IMR-90 (cell line): ENCODE results near the gene SBSN. TPM values are rescaled to one million over a fixed set of nuclear protein-coding genes. Genes with fewer than 3 reads are reported as not detected.

Experiments used
- ATAC-seq: fragments of 200-7000 bp; cut with Tn5 transposase; 2 replicates; pipeline ENCODE4 v1.9.1; 2020; ENCODE audit warnings: low read depth, mild to moderate bottlenecking, moderate library complexity
- BruUV-seq: library from RNA; stranded (reverse); fragments of 400-500 nt; replicated peaks from 2 replicates; lab custom pipeline; 2021; lab: Mats Ljungman, UMichigan
- CTCF ChIA-PET: fragments of 300-600 bp; formaldehyde crosslinking; extraction: SDS; loops from one replicate; lab custom pipeline; 2021; ENCODE audit warnings: antibody characterized with exemption; lab: Yijun Ruan, JAX
- POLR2A ChIA-PET: fragments of 300-600 bp; sonication (Branson Sonifier 250); formaldehyde crosslinking; loops from one replicate; lab custom pipeline; 2022; ENCODE audit warnings: antibody characterized with exemption; ENCODE audit not compliant: unreplicated experiment; lab: Charles Lee
- DNase-seq: peaks from one replicate; pipeline ENCODE4 v3.0.0; 2013
- H2AFZ ChIP-seq: replicated peaks from 2 replicates; pipeline ENCODE3; 2013; ENCODE audit warnings: low read length, mild to moderate bottlenecking; ENCODE audit not compliant: poor library complexity
- H2AK5ac ChIP-seq: 2 replicates; pipeline ENCODE4 v1.6.1; 2013; ENCODE audit warnings: low read depth, low read length, inconsistent platforms
- H2AK9ac ChIP-seq: replicated peaks from 2 replicates; pipeline ENCODE3; 2013; ENCODE audit warnings: mild to moderate bottlenecking, low read depth, low read length, moderate library complexity; ENCODE audit not compliant: poor library complexity
- H2BK120ac ChIP-seq: 2 replicates; pipeline ENCODE4 v1.6.1; 2013; ENCODE audit warnings: low read depth, low read length, inconsistent platforms
- H2BK15ac ChIP-seq: 3 replicates; pipeline ENCODE4 v1.6.1; 2013; ENCODE audit warnings: low read depth, low read length, inconsistent platforms
- H2BK20ac ChIP-seq: 2 replicates; pipeline ENCODE4 v1.6.1; 2013; ENCODE audit warnings: low read depth, mild to moderate bottlenecking, inconsistent platforms, low read length, moderate library complexity
- H2BK5ac ChIP-seq: 2 replicates; pipeline ENCODE4 v1.6.1; 2013; ENCODE audit warnings: mild to moderate bottlenecking, low read depth, low read length, inconsistent platforms; ENCODE audit not compliant: poor library complexity, severe bottlenecking
- H3K14ac ChIP-seq: replicated peaks from 2 replicates; pipeline ENCODE4 v1.6.1; 2013; ENCODE audit warnings: low read depth, low read length, inconsistent platforms
- H3K18ac ChIP-seq: 2 replicates; pipeline ENCODE4 v1.6.1; 2013; ENCODE audit warnings: low read depth, low read length, control low read depth
- H3K23ac ChIP-seq: 2 replicates; pipeline ENCODE4 v1.6.1; 2013; ENCODE audit warnings: low read depth, low read length, inconsistent platforms
- H3K27ac ChIP-seq: 2 replicates; pipeline ENCODE4 v1.5.1; 2013; ENCODE audit warnings: mild to moderate bottlenecking, control low read depth, low read length; ENCODE audit not compliant: insufficient read depth
- H3K27me3 ChIP-seq: 2 replicates; pipeline ENCODE4 v1.6.1; 2013; ENCODE audit warnings: low read length; ENCODE audit not compliant: control insufficient read depth, insufficient read depth
- H3K36me3 ChIP-seq: 2 replicates; pipeline ENCODE4 v1.6.1; 2013; ENCODE audit warnings: low read length, mixed read lengths; ENCODE audit not compliant: control insufficient read depth, insufficient read depth
- H3K4ac ChIP-seq: 2 replicates; pipeline ENCODE4 v1.6.1; 2013; ENCODE audit warnings: low read depth, low read length, inconsistent platforms
- H3K4me1 ChIP-seq: 2 replicates; pipeline ENCODE4 v1.6.1; 2013; ENCODE audit warnings: low read length, mixed read lengths; ENCODE audit not compliant: control insufficient read depth, insufficient read depth
- H3K4me2 ChIP-seq: 2 replicates; pipeline ENCODE4 v1.6.1; 2013; ENCODE audit warnings: low read depth, mild to moderate bottlenecking, control low read depth, low read length, moderate library complexity
- H3K4me3 ChIP-seq: 2 replicates; pipeline ENCODE4 v1.5.1; 2013; ENCODE audit warnings: low read depth, mild to moderate bottlenecking, control low read depth, low read length, moderate library complexity; ENCODE audit not compliant: insufficient read depth
- H3K56ac ChIP-seq: 2 replicates; pipeline ENCODE4 v1.6.1; 2013; ENCODE audit warnings: low read length, inconsistent platforms; ENCODE audit not compliant: insufficient read depth; ENCODE audit errors: extremely low read depth
- H3K79me1 ChIP-seq, 2 experiments: 2 replicates each; pipeline ENCODE4 v1.6.1; 2013; ENCODE audit warnings: low read length in 2 of 2, inconsistent platforms in 1 of 2, low read depth in 1 of 2
- H3K9ac ChIP-seq: 2 replicates; pipeline ENCODE4 v1.6.1; 2013; ENCODE audit warnings: low read depth, low read length, control low read depth
- H3K9me1 ChIP-seq: 2 replicates; pipeline ENCODE4 v1.6.1; 2013; ENCODE audit warnings: low read length, inconsistent platforms; ENCODE audit not compliant: insufficient read depth
- H3K9me3 ChIP-seq: 2 replicates; pipeline ENCODE4 v1.6.1; 2013; ENCODE audit warnings: low read length; ENCODE audit not compliant: control insufficient read depth, insufficient read depth
- H4K20me1 ChIP-seq: 2 replicates; pipeline ENCODE4 v1.6.1; 2013; ENCODE audit warnings: low read length, inconsistent platforms; ENCODE audit not compliant: insufficient read depth
- H4K5ac ChIP-seq: 2 replicates; pipeline ENCODE4 v1.6.1; 2013; ENCODE audit warnings: mild to moderate bottlenecking, low read depth, low read length, control low read depth
- H4K8ac ChIP-seq, 2 experiments: 2 replicates each; pipeline ENCODE4 v1.6.1; 2013; ENCODE audit warnings: low read depth in 2 of 2, low read length in 2 of 2, control low read depth in 1 of 2, inconsistent platforms in 1 of 2
- H4K91ac ChIP-seq: 2 replicates; pipeline ENCODE4 v1.6.1; 2013; ENCODE audit warnings: low read depth, low read length, inconsistent platforms; ENCODE audit not compliant: insufficient read depth
- BHLHE40 ChIP-seq: fragments of 150-350 bp; IDR thresholded peaks from 2 replicates; pipeline ENCODE4 v1.6.1; 2016; ENCODE audit warnings: mild to moderate bottlenecking, low read depth, low read length
- CEBPB ChIP-seq: IDR thresholded peaks from 2 replicates; pipeline ENCODE4 v1.6.1; 2012; ENCODE audit warnings: low read depth, low read length, improper control_type of control experiment
- CHD1 ChIP-seq: IDR thresholded peaks from 2 replicates; pipeline ENCODE4 v1.6.1; 2012; ENCODE audit warnings: low read depth, low read length, improper control_type of control experiment
- ELK1 ChIP-seq: fragments of 150-350 bp; IDR thresholded peaks from 2 replicates; pipeline ENCODE4 v1.6.1; 2016; ENCODE audit warnings: low read depth, mild to moderate bottlenecking, low read length, moderate library complexity, borderline replicate concordance
- FOS ChIP-seq: fragments of 150-350 bp; IDR thresholded peaks from 2 replicates; pipeline ENCODE4 v1.6.1; 2016; ENCODE audit warnings: low read depth, low read length
- MAFK ChIP-seq: IDR thresholded peaks from 2 replicates; pipeline ENCODE4 v1.6.1; 2012; ENCODE audit warnings: low read depth, low read length, improper control_type of control experiment
- MAZ ChIP-seq: IDR thresholded peaks from 2 replicates; pipeline ENCODE4 v1.6.1; 2012; ENCODE audit warnings: low read depth, mild to moderate bottlenecking, low read length, improper control_type of control experiment, moderate library complexity, borderline replicate concordance
- MXI1 ChIP-seq: IDR thresholded peaks from 2 replicates; pipeline ENCODE4 v1.6.1; 2012; ENCODE audit warnings: low read depth, mild to moderate bottlenecking, low read length, moderate library complexity, borderline replicate concordance
- NFE2L2 ChIP-seq: fragments of 150-350 bp; IDR thresholded peaks from 2 replicates; pipeline ENCODE4 v1.6.1; 2016; ENCODE audit warnings: low read depth, mild to moderate bottlenecking, low read length
- POLR2A ChIP-seq: IDR thresholded peaks from 2 replicates; pipeline ENCODE4 v1.6.1; 2012; ENCODE audit warnings: mild to moderate bottlenecking, low read depth, low read length
- RAD21 ChIP-seq: IDR thresholded peaks from 2 replicates; pipeline ENCODE4 v1.6.1; 2012; ENCODE audit warnings: low read length, improper control_type of control experiment
- RCOR1 ChIP-seq: IDR thresholded peaks from 2 replicates; pipeline ENCODE4 v1.6.1; 2012; ENCODE audit warnings: mild to moderate bottlenecking, low read length, improper control_type of control experiment; ENCODE audit not compliant: insufficient replicate concordance
- RFX5 ChIP-seq: IDR thresholded peaks from 2 replicates; pipeline ENCODE4 v1.8.0; 2012; ENCODE audit warnings: low read depth, mild to moderate bottlenecking, low read length, moderate library complexity
- SMC3 ChIP-seq: fragments of 150-350 bp; IDR thresholded peaks from 2 replicates; pipeline ENCODE4 v1.6.1; 2016; ENCODE audit warnings: low read depth, mild to moderate bottlenecking, antibody characterized with exemption, low read length, moderate library complexity
- WGBS, 2 experiments: methylation state at CpG; one replicate each; pipeline versions ENCODE4 v1.1.5 to v1.1.7; 2013; ENCODE audit warnings: missing lambda C conversion rate in 2 of 2; ENCODE audit not compliant: insufficient read length in 1 of 2; ENCODE audit errors: extremely low coverage in 2 of 2; 5-methylcytosine and 5-hydroxymethylcytosine counted together
- dilution Hi-C: fragments of 300-500 bp; cut with HindIII; formaldehyde crosslinking; loops from one replicate; pipeline ENCODE4 v1.14.3; 2018; ENCODE audit warnings: low sequenced_read_pairs; ENCODE audit not compliant: unreplicated experiment
- in situ Hi-C: fragments of 300-500 bp; cut with MboI; formaldehyde crosslinking; loops from 3 replicates; pipeline ENCODE4 v1.14.3; 2019; ENCODE audit warnings: low sequenced_read_pairs, inconsistent platforms, mixed read lengths
- intact Hi-C: fragments of 100-400 bp; cut with micrococcal nuclease; formaldehyde crosslinking; loops from 2 replicates; pipeline ENCODE4 v1.10.0; 2022
- polyA plus RNA-seq, 3 experiments: library from polyadenylated mRNA; depleted of rRNA; stranded (reverse); fragments of >200 nt; gene quantifications; 2 replicates each; pipeline ENCODE4 v1.2.3, GENCODE V29; 2012; ENCODE audit warnings: low replicate concordance in 1 of 3
- total RNA-seq: library from RNA; depleted of rRNA; stranded (reverse); fragments of >200 nt; gene quantifications from 2 replicates; pipeline ENCODE4 v1.2.3, GENCODE V29; 2012
- TF ChIP-seq, protein P1 (sequence below): conservative IDR thresholded peaks from 2 replicates; pipeline ENCODE4 v1.5.1; 2012; ENCODE audit warnings: mild to moderate bottlenecking, low read depth, low read length, improper control_type of control experiment
- TF ChIP-seq, protein P2 (sequence below): fragments of 150-350 bp; IDR thresholded peaks from 2 replicates; pipeline ENCODE4 v1.6.1; 2017; ENCODE audit warnings: mild to moderate bottlenecking, antibody characterized with exemption, low read length, low read depth

SBSN gene
- total and polyA plus RNA-seq, 2 of the 4 experiments (the other 2 are of a cell fraction), result 0.72 to 6.4 TPM

DNA sequence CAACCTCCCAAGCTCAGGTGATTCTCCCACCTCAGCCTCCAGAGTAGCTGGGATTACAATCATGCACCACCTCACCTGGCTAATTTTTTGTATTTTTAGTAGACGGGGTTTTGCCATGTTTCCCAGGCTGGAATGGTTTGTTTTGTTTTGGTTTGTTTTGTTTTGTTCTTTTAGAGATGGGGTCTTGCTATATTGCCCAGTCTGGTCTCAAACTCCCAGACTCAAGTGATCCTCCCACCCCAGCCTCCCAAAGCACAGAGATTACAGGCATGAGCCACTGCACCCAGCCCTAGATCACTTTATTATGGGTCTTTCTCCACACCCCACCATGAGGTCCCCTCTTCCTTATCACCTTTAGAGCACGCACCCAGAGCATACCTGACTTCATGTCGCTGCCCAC is 29.9 kb downstream of the SBSN start:
- no peaks in the 10 kb centered on the region for H3K9me3 ChIP-seq
- no peaks in the 10 kb centered on the region for H3K4me1 ChIP-seq
- H3K4me2 ChIP-seq, result no peak overlapping the region
- H3K56ac ChIP-seq, result no peak overlapping the region
- in situ Hi-C loops (no loop called here), intact Hi-C loops (no loop called here), dilution Hi-C loops (no loop called here)
- no peak overlapping the region for H3K27ac ChIP-seq
- POLR2A ChIA-PET, result no interaction called here
- H2BK5ac ChIP-seq, result no peak overlapping the region
- H2AFZ ChIP-seq, result no peak overlapping the region
- WGBS, 2 experiments, result no CpG with 5 or more reads among the region's 3 CpGs
- H3K9ac ChIP-seq, result no peak overlapping the region
- no peak for TF ChIP-seq BHLHE40
- TF ChIP-seq MAFK, result no peak
- no peak for TF ChIP-seq RFX5
- TF ChIP-seq SMC3, result no peak
- no peak for TF ChIP-seq CHD1
- TF ChIP-seq, protein P1, sequence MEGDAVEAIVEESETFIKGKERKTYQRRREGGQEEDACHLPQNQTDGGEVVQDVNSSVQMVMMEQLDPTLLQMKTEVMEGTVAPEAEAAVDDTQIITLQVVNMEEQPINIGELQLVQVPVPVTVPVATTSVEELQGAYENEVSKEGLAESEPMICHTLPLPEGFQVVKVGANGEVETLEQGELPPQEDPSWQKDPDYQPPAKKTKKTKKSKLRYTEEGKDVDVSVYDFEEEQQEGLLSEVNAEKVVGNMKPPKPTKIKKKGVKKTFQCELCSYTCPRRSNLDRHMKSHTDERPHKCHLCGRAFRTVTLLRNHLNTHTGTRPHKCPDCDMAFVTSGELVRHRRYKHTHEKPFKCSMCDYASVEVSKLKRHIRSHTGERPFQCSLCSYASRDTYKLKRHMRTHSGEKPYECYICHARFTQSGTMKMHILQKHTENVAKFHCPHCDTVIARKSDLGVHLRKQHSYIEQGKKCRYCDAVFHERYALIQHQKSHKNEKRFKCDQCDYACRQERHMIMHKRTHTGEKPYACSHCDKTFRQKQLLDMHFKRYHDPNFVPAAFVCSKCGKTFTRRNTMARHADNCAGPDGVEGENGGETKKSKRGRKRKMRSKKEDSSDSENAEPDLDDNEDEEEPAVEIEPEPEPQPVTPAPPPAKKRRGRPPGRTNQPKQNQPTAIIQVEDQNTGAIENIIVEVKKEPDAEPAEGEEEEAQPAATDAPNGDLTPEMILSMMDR, result no peak
- no peak for TF ChIP-seq FOS
- no peak for TF ChIP-seq CEBPB
- TF ChIP-seq ELK1, result no peak
- no peak for TF ChIP-seq MXI1
- TF ChIP-seq MAZ, result no peak
- no peak for TF ChIP-seq RCOR1
- TF ChIP-seq POLR2A, result no peak
- no peak for TF ChIP-seq RAD21
- TF ChIP-seq, protein P2, sequence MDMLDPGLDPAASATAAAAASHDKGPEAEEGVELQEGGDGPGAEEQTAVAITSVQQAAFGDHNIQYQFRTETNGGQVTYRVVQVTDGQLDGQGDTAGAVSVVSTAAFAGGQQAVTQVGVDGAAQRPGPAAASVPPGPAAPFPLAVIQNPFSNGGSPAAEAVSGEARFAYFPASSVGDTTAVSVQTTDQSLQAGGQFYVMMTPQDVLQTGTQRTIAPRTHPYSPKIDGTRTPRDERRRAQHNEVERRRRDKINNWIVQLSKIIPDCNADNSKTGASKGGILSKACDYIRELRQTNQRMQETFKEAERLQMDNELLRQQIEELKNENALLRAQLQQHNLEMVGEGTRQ, result no peak
- no peak for TF ChIP-seq NFE2L2
- H3K23ac ChIP-seq, result no peak overlapping the region
- no peak overlapping the region for H2AK5ac ChIP-seq
- H2BK120ac ChIP-seq, result no peak overlapping the region
- peaks cover 29% of the 10 kb centered on the region for H3K27me3 ChIP-seq
- no peak overlapping the region for H2BK20ac ChIP-seq
- no peak overlapping the region for H4K5ac ChIP-seq
- no peak overlapping the region for H3K14ac ChIP-seq
- no peaks in the 10 kb centered on the region for H3K36me3 ChIP-seq
- no peak overlapping the region for H2AK9ac ChIP-seq
- no peaks in the 10 kb centered on the region for H3K79me1 ChIP-seq
- no peak overlapping the region for H3K4ac ChIP-seq
- no peak overlapping the region for H3K4me3 ChIP-seq
- ATAC-seq (no peak), DNase-seq (no peak)
- no peak overlapping the region for H2BK15ac ChIP-seq
- H4K8ac ChIP-seq, result no peak overlapping the region
- H3K9me1 ChIP-seq, result no peaks in the 10 kb centered on the region
- CTCF ChIA-PET, result no interaction called here
- H3K18ac ChIP-seq, result no peak overlapping the region
- BruUV-seq, result no TSS peak
- no peaks in the 10 kb centered on the region for H4K20me1 ChIP-seq
- no peak overlapping the region for H4K91ac ChIP-seq
